ENCODE measurements around the gene MCRIP2.
"Not testable (repeated sequence)": the region's sequence is repeated elsewhere in the genome, so short reads cannot be mapped to it uniquely, and the experiment has no call there.

Gene MCRIP2

GRCh38 chr16:681746-682427 lies 40.3 kb downstream of the MCRIP2 start:
- no peak for DNase-seq (ENCODE audit: low spot score)

GRCh38 chr16:682493-683395 lies 41.1 kb downstream of the MCRIP2 start:
- no peak for DNase-seq (ENCODE audit: low spot score)

- DNase-seq (ENCODE audit: low spot score): no peak
These were observed 41.9 kb downstream of the MCRIP2 start for GRCh38 chr16:683396-684070.

- peak; percentile 97 for DNase-seq (ENCODE audit: low spot score)
These were observed 42.6 kb downstream of the MCRIP2 start, which contains the start of gene JMJD8 for GRCh38 chr16:684071-684794. JMJD8 (minus strand) TSS chr16:684334; CDS start chr16:684319, 15 bp downstream.

GRCh38 chr16:684961-685696 lies 43.5 kb downstream of the MCRIP2 start:
- DNase-seq (ENCODE audit: low spot score): no peak

GRCh38 chr16:685967-686366 lies 44.3 kb downstream of the MCRIP2 start:
- no peak for DNase-seq (ENCODE audit: low spot score)

- DNase-seq (ENCODE audit: low spot score): no peak
These were observed 45.0 kb downstream of the MCRIP2 start for GRCh38 chr16:686459-687260.

- DNase-seq (ENCODE audit: low spot score): no peak
These were observed 45.9 kb downstream of the MCRIP2 start for GRCh38 chr16:687499-687898.

- no peak for DNase-seq (ENCODE audit: low spot score)
These were observed 47.7 kb downstream of the MCRIP2 start for GRCh38 chr16:689175-689897.

- not testable (repeated sequence) for DNase-seq (ENCODE audit: low spot score)
These were observed 49.6 kb downstream of the MCRIP2 start for GRCh38 chr16:691242-691641.

GRCh38 chr16:692356-693108 lies 50.9 kb downstream of the MCRIP2 start:
- no peak for DNase-seq (ENCODE audit: low spot score)

- no peak for DNase-seq (ENCODE audit: low spot score)
These were observed 51.7 kb downstream of the MCRIP2 start for GRCh38 chr16:693364-693763.

GRCh38 chr16:693766-694165 lies 52.1 kb downstream of the MCRIP2 start:
- no peak for DNase-seq (ENCODE audit: low spot score)

- no peak for DNase-seq (ENCODE audit: low spot score)
These were observed 52.7 kb downstream of the MCRIP2 start for GRCh38 chr16:694187-694862.

- no peak for DNase-seq (ENCODE audit: low spot score)
These were observed 53.3 kb downstream of the MCRIP2 start for GRCh38 chr16:694863-695354.

GRCh38 chr16:695355-696089 lies 53.9 kb downstream of the MCRIP2 start:
- DNase-seq (ENCODE audit: low spot score): peak; percentile 67

Data from CD4-positive, alpha-beta T cell treated with Interleukin-15 for 4 hours (primary cell).